Activated T-cell treated with anti-CD3 and anti-CD28 coated beads, Interleukin-2, amount 50 U/mL, for 4 hours (primary cell): Measurements from ENCODE around the gene UBE2E2. TPM values are rescaled to one million over a fixed set of nuclear protein-coding genes. Genes with fewer than 3 reads are reported as not detected.

ENCODE experiments used
- ATAC-seq, 2 donors: fragments of 200-7000 bp; cut with Tn5 transposase; one replicate each; pipeline ENCODE4 v1.10.0; 2021
- DNase-seq: peaks from one replicate; pipeline ENCODE4 v3.0.0-alpha.2; 2020
- H3K27me3 Mint-ChIP-seq: one replicate; pipeline ENCODE4 v1.8.0; 2021; ENCODE audit warnings: low read depth, mixed read lengths
- H3K36me3 Mint-ChIP-seq: one replicate; pipeline ENCODE4 v1.8.0; 2022; ENCODE audit warnings: mixed read lengths; ENCODE audit not compliant: insufficient read depth
- H3K4me1 Mint-ChIP-seq: one replicate; pipeline ENCODE4 v1.8.0; 2021; ENCODE audit warnings: low read depth, mixed read lengths
- H3K4me3 Mint-ChIP-seq: one replicate; pipeline ENCODE4 v1.8.0; 2021; ENCODE audit warnings: mild to moderate bottlenecking, moderate library complexity, mixed read lengths
- H3K9me3 Mint-ChIP-seq: one replicate; pipeline ENCODE4 v1.8.0; 2021; ENCODE audit warnings: mixed read lengths
- total RNA-seq, 3 donors: library from RNA; stranded (reverse); gene quantifications; one replicate each; pipeline ENCODE4 v1.2.1, GENCODE V29; 2021

UBE2E2 gene
- total RNA-seq, 3 donors from 2014 or later, result 8.7 to 11.5 (median 10.4) TPM

GRCh38 chr3:23489300-23490158 lies 286.4 kb downstream of the UBE2E2 start:
- Mint-ChIP-seq H3K9me3 (peaks cover 1% of the 10 kb centered on the region), H3K4me3 (no peak overlapping the region), H3K27me3 (no peaks in the 10 kb centered on the region), H3K36me3 (no peaks in the 10 kb centered on the region), H3K4me1 (no peaks in the 10 kb centered on the region)
- no peak for DNase-seq
- no peak for ATAC-seq

DNA sequence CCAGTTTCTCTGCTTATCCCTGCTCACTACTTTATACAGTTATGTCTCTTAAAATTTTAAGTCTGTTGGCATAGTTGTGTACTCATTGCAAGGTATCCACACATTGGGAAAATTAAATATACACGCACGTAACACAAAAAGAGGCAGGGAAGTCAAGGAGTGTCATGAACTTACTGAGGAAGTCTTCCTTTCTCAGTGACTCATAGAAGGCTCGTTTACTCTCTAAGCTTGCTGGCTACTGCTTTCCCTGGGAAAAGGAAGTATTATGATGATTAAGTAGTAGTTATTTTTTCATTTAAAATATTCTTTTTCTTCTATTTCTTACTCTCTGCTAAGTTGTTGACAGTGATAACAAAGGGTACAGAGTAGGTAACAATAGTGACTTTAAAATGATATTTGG lies 287.3 kb downstream of the UBE2E2 start:
- DNase-seq (no peak), ATAC-seq (no peak)
- Mint-ChIP-seq H3K4me3 (no peak overlapping the region), H3K27me3 (no peaks in the 10 kb centered on the region), H3K36me3 (no peaks in the 10 kb centered on the region), H3K9me3 (no peaks in the 10 kb centered on the region), H3K4me1 (no peaks in the 10 kb centered on the region)

DNA sequence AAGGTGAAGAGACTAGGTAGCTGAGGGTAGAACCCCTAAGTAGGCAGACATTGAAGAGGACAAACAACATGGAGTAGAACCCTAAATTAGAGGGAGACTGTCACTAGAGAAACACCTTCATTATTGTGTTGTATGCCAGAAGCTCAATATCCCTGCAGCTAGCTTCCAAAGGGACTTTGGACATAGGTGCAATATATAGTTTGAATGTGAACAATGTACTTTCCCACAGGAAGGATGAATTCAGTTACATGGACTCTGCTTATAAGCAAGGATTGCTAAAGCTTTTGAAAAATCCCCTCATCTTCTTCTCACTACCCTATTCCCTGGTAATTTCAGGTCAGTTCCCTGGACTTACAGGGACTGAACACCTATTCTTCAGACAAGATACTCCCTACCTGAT lies 288.9 kb downstream of the UBE2E2 start:
- H3K4me1 Mint-ChIP-seq, result peaks cover 2% of the 10 kb centered on the region
- H3K27me3 Mint-ChIP-seq, result peaks cover under 1% of the 10 kb centered on the region
- no peaks in the 10 kb centered on the region for H3K36me3 Mint-ChIP-seq
- H3K4me3 Mint-ChIP-seq, result no peak overlapping the region
- ATAC-seq, result no peak
- no peaks in the 10 kb centered on the region for H3K9me3 Mint-ChIP-seq
- DNase-seq, result no peak

DNA sequence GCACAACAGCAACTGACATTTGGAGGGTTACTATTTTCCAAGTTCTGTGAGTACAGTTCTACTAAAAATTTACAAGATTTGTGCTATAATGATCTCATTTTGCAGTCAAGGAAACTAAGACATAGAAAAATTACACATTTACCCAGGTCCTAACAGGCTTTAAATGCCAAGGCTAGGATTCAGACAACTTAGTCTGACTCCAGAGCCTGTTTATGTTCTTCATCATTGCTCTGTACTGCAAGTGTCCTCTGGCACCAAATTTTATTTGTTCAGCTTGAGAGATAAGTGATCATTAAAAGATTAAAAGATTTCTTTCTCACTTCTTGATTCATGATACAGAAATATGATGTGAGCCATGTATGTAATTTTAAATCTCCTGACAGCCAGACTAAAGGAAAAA lies 290.8 kb downstream of the UBE2E2 start:
- H3K36me3 Mint-ChIP-seq, result no peaks in the 10 kb centered on the region
- H3K4me3 Mint-ChIP-seq, result no peak overlapping the region
- DNase-seq (no peak), ATAC-seq (no peak)
- H3K9me3 Mint-ChIP-seq, result no peaks in the 10 kb centered on the region
- peaks cover 2% of the 10 kb centered on the region for H3K4me1 Mint-ChIP-seq
- peaks cover 2% of the 10 kb centered on the region for H3K27me3 Mint-ChIP-seq

- Mint-ChIP-seq H3K36me3 (no peaks in the 10 kb centered on the region), H3K4me1 (peaks cover 2% of the 10 kb centered on the region), H3K9me3 (no peaks in the 10 kb centered on the region), H3K27me3 (peaks cover 2% of the 10 kb centered on the region), H3K4me3 (no peak overlapping the region)
- no peak for ATAC-seq
- DNase-seq, result no peak
These were observed 291.8 kb downstream of the UBE2E2 start for GRCh38 chr3:23494967-23495366.

DNA sequence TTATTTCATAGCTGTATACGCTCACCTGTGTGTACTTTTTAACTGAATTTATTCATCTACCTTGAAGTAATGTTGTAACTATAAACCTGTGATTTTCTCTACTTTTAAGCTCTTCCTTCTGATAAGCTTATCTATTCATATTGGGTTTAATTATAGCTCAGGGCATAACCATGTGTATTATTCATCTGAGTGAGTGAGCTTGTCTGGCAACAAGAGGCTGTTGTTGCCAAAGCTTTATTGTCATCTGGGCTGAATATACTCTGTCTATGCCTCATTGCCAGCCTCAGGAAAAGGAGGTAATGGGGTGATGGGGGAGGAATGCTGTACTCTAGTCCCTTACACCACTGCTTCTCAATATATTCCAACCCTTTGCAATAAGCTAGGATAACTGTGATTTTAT lies 292.4 kb downstream of the UBE2E2 start:
- no peak for DNase-seq
- H3K27me3 Mint-ChIP-seq, result peaks cover 2% of the 10 kb centered on the region
- H3K4me1 Mint-ChIP-seq, result peaks cover 2% of the 10 kb centered on the region
- no peaks in the 10 kb centered on the region for H3K36me3 Mint-ChIP-seq
- no peak overlapping the region for H3K4me3 Mint-ChIP-seq
- no peaks in the 10 kb centered on the region for H3K9me3 Mint-ChIP-seq
- ATAC-seq, result no peak

DNA sequence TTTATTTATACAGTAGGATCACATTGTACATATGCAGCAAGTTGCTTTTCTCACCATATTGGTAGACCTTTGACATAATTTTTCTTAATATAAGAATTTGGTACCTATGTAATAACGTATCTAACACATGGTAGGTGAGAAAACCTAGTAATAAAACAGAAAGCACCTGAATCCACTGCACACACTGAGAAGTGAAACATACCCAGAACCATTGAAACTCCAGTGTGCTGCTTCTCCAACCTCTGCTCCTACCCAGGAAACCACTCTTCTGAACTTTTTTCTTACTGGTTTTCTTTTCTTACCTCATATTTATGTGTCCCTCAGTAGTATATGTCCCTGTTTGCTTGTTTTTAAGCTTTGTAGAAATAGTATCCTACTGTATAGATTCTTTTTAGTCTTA lies 293.0 kb downstream of the UBE2E2 start:
- H3K9me3 Mint-ChIP-seq, result no peaks in the 10 kb centered on the region
- ATAC-seq (no peak), DNase-seq (no peak)
- H3K4me3 Mint-ChIP-seq, result no peak overlapping the region
- H3K36me3 Mint-ChIP-seq, result no peaks in the 10 kb centered on the region
- peaks cover 2% of the 10 kb centered on the region for H3K4me1 Mint-ChIP-seq
- H3K27me3 Mint-ChIP-seq, result peaks cover 2% of the 10 kb centered on the region

DNA sequence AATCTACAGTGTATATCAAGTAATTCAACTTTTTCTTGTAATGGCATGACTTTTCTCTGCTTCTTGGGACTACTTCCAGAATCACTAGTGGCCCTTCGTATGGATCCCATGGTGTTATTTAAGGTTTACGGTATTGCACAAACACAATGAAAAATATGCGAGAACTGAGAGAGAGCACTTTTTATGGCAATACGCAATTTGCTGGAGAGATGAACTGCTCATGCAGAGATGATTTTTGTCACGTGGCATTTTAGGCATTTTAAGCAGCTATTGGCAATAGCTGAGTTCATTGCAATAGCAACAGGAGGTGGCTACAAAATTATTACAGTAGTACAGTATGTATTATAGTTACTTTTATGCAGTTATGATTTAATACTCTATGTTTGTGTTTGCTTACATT lies 294.0 kb downstream of the UBE2E2 start:
- no peaks in the 10 kb centered on the region for H3K9me3 Mint-ChIP-seq
- peaks cover 2% of the 10 kb centered on the region for H3K4me1 Mint-ChIP-seq
- DNase-seq (no peak), ATAC-seq (no peak)
- H3K27me3 Mint-ChIP-seq, result peaks cover 2% of the 10 kb centered on the region
- no peak overlapping the region for H3K4me3 Mint-ChIP-seq
- H3K36me3 Mint-ChIP-seq, result no peaks in the 10 kb centered on the region

DNA sequence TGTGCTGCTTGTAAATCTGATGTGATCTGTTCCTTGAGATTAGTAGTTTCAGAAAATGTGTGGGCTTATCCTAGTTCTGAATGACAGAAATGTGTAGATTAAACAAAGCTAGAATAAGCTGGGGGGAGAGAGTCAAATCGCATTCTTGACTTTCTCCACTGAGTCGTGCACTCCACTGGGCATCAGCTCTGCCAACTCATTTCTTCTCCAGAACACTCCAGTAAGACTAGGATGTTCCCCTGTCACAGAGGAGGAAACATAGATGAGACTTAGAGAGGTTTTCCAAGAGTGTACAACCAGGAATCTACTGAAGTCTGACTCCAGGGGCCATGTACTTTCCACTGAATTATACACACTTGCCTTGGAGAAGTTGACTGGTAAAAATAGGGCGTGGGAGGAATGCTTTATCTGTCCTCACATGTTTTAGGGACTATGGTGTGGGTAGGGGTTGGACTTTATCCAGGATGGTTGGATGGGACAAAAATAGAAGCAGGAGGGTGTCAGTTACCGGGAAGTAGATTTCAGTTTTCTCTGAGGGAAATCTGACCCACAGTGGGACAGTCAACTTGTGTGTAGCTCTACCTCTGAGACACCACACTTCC lies 298.2 kb downstream of the UBE2E2 start:
- no peak for ATAC-seq
- no peak for DNase-seq
- Mint-ChIP-seq H3K27me3 (peaks cover 2% of the 10 kb centered on the region), H3K9me3 (no peaks in the 10 kb centered on the region), H3K36me3 (no peaks in the 10 kb centered on the region), H3K4me3 (no peak overlapping the region), H3K4me1 (no peaks in the 10 kb centered on the region)

DNA sequence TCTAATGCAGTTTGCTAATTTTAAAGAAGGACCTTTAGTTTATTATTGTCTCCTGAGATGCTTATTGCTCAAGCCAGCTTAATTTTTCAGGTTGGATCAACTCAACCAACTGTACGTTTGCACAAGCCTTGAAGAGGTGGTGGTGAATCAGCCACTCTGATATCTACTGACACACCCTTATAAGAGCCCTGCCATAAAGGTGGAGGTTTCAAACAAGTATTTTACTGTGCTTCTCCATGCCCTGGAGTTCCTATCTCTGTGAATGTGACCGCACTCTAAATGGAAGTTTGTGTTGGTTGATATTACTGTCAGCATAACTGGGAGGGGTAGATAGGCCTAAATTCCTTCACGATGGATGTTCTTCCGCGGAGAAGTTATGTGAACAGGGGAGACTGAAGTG lies 305.3 kb downstream of the UBE2E2 start:
- Mint-ChIP-seq H3K4me1 (no peaks in the 10 kb centered on the region), H3K4me3 (no peak overlapping the region)

DNA sequence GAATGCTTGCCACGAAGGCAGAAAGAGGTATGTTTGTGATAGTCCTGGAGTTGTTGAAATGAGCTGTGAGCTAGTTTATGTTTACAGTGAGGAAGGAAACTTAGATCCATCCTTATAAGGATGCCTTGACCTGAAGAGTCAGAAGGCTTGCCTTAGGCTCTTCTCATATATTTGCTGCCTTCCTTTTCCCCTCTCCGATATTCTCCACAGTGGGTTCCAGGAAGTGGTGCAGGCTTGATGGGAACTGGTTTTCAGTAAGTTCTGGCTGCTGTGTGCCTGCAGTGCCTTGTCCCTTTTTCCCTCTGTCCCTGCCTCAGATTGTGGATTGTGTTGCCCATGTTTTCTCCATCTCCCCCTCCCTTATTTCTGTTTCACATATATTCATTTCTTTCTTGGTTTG lies 315.3 kb downstream of the UBE2E2 start:
- DNase-seq, result no peak
- Mint-ChIP-seq H3K4me1 (no peaks in the 10 kb centered on the region), H3K9me3 (no peaks in the 10 kb centered on the region), H3K4me3 (no peak overlapping the region), H3K27me3 (no peaks in the 10 kb centered on the region), H3K36me3 (no peaks in the 10 kb centered on the region)
- no peak for ATAC-seq

More for the DNA sequence above, 305.3 kb downstream of the UBE2E2 start:
- Mint-ChIP-seq H3K36me3 (no peaks in the 10 kb centered on the region), H3K27me3 (no peaks in the 10 kb centered on the region), H3K9me3 (no peaks in the 10 kb centered on the region)
- ATAC-seq (no peak), DNase-seq (no peak)

DNA sequence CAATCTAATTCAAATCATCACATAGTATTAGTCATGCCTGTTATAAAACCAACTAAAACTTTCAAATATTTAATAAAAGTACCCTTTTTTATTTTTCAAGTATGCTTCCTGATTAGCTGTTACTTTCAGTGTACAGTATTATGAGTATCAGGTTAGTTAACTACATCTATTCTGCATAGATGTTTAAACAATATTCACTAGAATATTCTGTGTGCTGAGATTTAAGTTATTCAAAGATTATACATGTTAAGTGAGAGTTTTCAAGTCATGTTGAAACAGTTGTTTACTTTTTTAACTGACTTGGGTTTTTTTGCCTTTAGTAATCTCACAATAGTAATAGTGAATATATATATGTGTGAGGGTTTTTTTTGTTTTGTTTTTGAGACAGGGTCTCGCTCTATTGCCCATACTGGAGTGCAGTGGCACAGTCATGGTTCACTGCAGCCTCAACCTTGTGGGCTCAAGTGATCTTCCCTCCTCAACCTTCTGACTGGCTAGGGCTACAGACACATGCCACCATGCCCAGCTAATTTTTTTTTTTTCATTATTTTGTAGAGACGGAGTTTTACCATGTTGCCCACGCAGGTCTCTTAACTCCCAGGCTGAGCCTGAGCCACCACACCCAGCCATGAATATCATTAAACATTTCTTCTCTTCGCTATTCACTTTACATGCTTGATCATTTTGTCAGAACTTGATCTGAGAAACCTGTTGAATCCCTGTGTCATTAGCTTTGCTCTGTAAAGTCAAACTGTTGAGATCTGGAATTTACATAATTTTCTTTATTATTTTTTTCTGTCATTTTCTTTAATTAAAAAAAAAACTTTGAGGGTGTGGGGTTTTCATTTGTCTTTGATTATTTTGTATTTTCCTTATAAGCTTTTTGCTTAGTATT lies 316.4 kb downstream of the UBE2E2 start:
- Mint-ChIP-seq H3K36me3 (no peaks in the 10 kb centered on the region), H3K9me3 (no peaks in the 10 kb centered on the region), H3K4me1 (no peaks in the 10 kb centered on the region), H3K27me3 (no peaks in the 10 kb centered on the region), H3K4me3 (no peak overlapping the region)
- no peak for DNase-seq
- ATAC-seq, result no peak

GRCh38 chr3:23527326-23527725 lies 324.2 kb downstream of the UBE2E2 start:
- no peaks in the 10 kb centered on the region for H3K9me3 Mint-ChIP-seq
- DNase-seq (no peak), ATAC-seq (no peak)
- H3K4me3 Mint-ChIP-seq, result no peak overlapping the region
- H3K27me3 Mint-ChIP-seq, result no peaks in the 10 kb centered on the region
- H3K36me3 Mint-ChIP-seq, result no peaks in the 10 kb centered on the region
- H3K4me1 Mint-ChIP-seq, result no peaks in the 10 kb centered on the region

DNA sequence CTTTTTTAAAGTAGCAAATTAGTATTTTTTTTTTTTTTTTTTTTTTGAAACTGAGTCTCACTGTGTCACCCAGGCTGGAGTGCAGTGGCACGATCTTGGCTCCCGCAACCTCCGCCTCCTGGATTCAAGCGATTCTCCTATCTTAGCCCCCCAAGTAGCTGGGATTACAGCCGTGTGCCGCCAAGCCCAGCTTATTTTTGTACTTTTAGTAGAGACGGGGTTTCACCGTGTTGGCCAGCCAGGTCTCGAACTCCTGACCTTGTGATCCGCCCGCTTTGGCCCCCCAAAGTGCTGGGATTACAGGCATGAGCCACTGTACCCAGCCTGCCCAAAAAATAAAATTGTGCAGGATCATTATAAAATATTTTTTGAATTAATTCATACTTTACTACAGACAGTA lies 330.5 kb downstream of the UBE2E2 start:
- Mint-ChIP-seq H3K27me3 (no peaks in the 10 kb centered on the region), H3K4me3 (no peak overlapping the region), H3K36me3 (no peaks in the 10 kb centered on the region), H3K4me1 (no peaks in the 10 kb centered on the region), H3K9me3 (no peaks in the 10 kb centered on the region)
- DNase-seq, result no peak
- no peak for ATAC-seq
